NCI-H345 treated with DMSO at 0.1 percent for 48 hours (cell line): ENCODE results near the gene TRERF1.

Experiments
- DNase-seq: peaks from one replicate; lab custom pipeline; 2025; ENCODE audit not compliant: unreplicated experiment; lab: John Stamatoyannopoulos, UW

Gene TRERF1

GRCh38 chr6:42279144-42279781, 172.5 kb downstream of the TRERF1 start:
- DNase-seq, result no peak

GRCh38 chr6:42278131-42278853, 173.4 kb downstream of the TRERF1 start:
- no peak for DNase-seq

- no peak for DNase-seq
These were observed 175.5 kb downstream of the TRERF1 start for GRCh38 chr6:42276034-42276890.

GRCh38 chr6:42275376-42276033, 176.2 kb downstream of the TRERF1 start:
- no peak for DNase-seq

- no peak for DNase-seq
These were observed 176.8 kb downstream of the TRERF1 start for GRCh38 chr6:42274898-42275297.

GRCh38 chr6:42271834-42272805, 179.6 kb downstream of the TRERF1 start:
- no peak for DNase-seq

GRCh38 chr6:42269974-42270510, 181.7 kb downstream of the TRERF1 start:
- no peak for DNase-seq

- no peak for DNase-seq
These were observed 182.2 kb downstream of the TRERF1 start for GRCh38 chr6:42269553-42269952.

- DNase-seq, result no peak
These were observed 182.9 kb downstream of the TRERF1 start for GRCh38 chr6:42268835-42269204.

GRCh38 chr6:42268016-42268834, 183.5 kb downstream of the TRERF1 start:
- DNase-seq, result no peak

GRCh38 chr6:42266538-42266937, 185.2 kb downstream of the TRERF1 start:
- no peak for DNase-seq

GRCh38 chr6:42264852-42265390, 186.8 kb downstream of the TRERF1 start:
- DNase-seq, result no peak

GRCh38 chr6:42264162-42264851, 187.4 kb downstream of the TRERF1 start:
- DNase-seq, result no peak

GRCh38 chr6:42263165-42263728, 188.5 kb downstream of the TRERF1 start:
- no peak for DNase-seq

GRCh38 chr6:42260972-42261371, 190.8 kb downstream of the TRERF1 start:
- no peak for DNase-seq

- DNase-seq, result no peak
These were observed 191.3 kb downstream of the TRERF1 start for GRCh38 chr6:42260396-42260888.

- DNase-seq, result no peak
These were observed 191.8 kb downstream of the TRERF1 start for GRCh38 chr6:42259841-42260395.
